ENCODE data around the gene CHMP5. TPM values are rescaled to one million over a fixed set of nuclear protein-coding genes. Genes with fewer than 3 reads are reported as not detected.

Gene CHMP5
- total and polyA plus RNA-seq, 9 donors = 67.0 to 87.3 (median 71.5) TPM

DNA sequence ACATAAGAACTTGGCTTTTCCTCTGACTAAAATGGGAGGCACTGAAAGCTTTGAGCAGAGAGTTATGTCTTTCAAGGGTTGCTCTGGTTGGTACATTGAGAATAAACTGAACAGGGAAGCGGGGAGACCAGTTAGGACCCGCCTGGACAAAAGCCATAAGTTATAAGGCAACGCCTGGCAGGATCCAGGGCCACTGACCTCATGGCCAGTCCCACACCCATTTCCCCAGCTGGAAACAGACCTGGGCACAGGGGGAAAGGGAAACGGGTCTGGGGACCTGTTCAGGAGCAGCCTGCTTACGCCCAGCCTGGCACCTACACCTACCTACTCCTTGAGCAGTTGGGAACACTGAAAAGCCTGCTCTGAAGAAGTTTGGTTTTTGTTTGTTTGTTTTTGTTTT is 23.6 kb upstream of the CHMP5 start:
- 77% methylated on average over 3 of the region's 5 CpGs for WGBS (ENCODE audit: insufficient coverage)
- no peak for DNase-seq
- Histone ChIP-seq H3K9me3 (replicated peaks; ENCODE audit: control insufficient read depth, low read depth, low read length) (no peaks in the 10 kb centered on the region), H3K27ac (ENCODE audit: low read length) (no peak overlapping the region), H3K4me1 (ENCODE audit: control insufficient read depth, insufficient read depth, low read length) (peaks cover 5% of the 10 kb centered on the region), H3K36me3 (ENCODE audit: control insufficient read depth, insufficient read depth, low read length) (no peaks in the 10 kb centered on the region), H3K27me3 (ENCODE audit: control insufficient read depth, insufficient read depth, low read length) (peaks cover 7% of the 10 kb centered on the region), H3K4me3 (ENCODE audit: low read length) (no peak overlapping the region)

DNA sequence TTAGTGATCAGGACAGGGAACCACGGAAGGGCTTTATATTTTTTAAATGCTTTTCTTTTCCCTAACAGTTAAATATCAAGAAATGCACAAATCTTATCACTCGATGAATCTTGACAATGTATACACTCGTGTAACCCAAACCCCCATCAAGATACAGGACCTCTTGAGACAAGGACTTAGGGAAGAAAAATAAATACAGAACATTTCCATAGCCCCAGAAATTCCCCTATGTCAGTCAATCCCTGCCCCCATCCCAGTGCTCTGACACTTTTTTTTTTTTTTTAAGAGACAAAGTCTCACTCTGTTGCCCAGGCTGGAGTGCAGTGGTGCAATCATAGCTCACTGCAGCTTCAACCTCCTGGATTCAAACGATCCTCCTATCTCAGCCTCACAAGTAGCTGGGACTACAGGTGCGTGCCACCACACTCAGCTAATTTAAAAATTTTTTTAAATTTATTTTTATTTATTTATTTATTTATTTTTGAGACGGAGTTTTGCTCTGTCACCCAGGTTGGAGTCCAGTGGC is 22.2 kb upstream of the CHMP5 start:
- H3K27me3 ChIP-seq (ENCODE audit: control insufficient read depth, insufficient read depth, low read length) = peaks cover 4% of the 10 kb centered on the region
- H3K9me3 ChIP-seq (replicated peaks; ENCODE audit: control insufficient read depth, low read depth, low read length) = no peaks in the 10 kb centered on the region
- H3K36me3 ChIP-seq (ENCODE audit: control insufficient read depth, insufficient read depth, low read length) = no peaks in the 10 kb centered on the region
- WGBS (ENCODE audit: insufficient coverage) = no CpG with 5 or more reads among the region's 6 CpGs
- no peak for DNase-seq
- H3K4me1 ChIP-seq (ENCODE audit: control insufficient read depth, insufficient read depth, low read length) = peaks cover 5% of the 10 kb centered on the region
- H3K4me3 ChIP-seq (ENCODE audit: low read length) = no peak overlapping the region
- H3K27ac ChIP-seq (ENCODE audit: low read length) = no peak overlapping the region

DNA sequence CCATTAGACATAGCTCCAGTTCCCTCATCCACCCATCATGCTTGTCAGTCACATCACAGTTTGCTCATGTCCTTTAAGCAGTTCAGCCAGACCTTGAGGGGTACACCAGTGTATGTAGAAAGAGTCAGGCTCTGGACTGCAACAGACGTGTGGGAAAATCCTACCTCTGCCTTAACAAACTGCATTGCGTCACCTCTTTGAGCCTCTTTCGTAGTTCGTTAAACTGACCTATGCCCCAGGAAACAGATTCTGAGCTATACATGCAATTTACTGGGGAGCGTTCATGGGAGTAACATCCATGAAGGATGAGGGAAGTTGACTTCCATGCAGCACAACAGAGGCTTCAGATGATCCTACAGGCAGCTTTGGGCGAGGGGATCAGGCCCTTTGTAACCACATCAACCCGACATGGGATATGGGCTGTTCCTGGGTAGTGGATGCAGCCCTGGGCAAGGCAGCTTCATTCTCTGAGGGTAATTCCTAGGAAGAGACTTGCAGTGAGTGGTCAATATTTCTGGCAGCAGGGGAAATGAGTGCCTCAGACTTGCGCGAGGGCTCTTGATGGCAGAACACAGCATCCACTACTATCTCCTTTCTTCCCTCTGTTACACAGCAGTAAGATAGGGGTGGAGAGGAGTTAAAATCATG is 20.6 kb upstream of the CHMP5 start:
- WGBS (ENCODE audit: insufficient coverage) = 72% methylated on average over 6 of the region's 9 CpGs
- peaks cover 4% of the 10 kb centered on the region for H3K27me3 ChIP-seq (ENCODE audit: control insufficient read depth, insufficient read depth, low read length)
- no peaks in the 10 kb centered on the region for H3K9me3 ChIP-seq (replicated peaks; ENCODE audit: control insufficient read depth, low read depth, low read length)
- H3K4me1 ChIP-seq (ENCODE audit: control insufficient read depth, insufficient read depth, low read length) = peaks cover 5% of the 10 kb centered on the region
- H3K4me3 ChIP-seq (ENCODE audit: low read length) = no peak overlapping the region
- no peak for DNase-seq
- H3K36me3 ChIP-seq (ENCODE audit: control insufficient read depth, insufficient read depth, low read length) = peaks cover 2% of the 10 kb centered on the region
- no peak overlapping the region for H3K27ac ChIP-seq (ENCODE audit: low read length)

DNA sequence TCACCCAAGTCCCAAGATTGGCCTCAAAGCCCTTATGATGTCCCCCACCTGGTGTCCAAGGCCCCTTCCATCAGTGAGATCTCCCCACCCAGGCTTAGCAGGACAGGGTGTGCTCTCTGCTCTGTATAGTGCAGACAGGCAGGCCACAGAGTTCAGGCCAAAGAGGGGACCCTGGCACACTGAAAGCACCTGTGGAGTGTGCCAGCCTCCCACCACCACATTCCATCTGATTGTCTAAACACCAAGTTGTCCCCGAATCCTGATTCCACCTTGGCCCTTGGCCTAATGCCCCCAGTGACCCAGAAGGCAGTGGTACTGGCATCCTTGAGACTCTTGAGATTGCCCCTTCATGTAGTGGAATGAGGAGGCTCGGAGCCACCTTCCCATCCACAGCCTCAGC is 19.5 kb upstream of the CHMP5 start:
- H3K36me3 ChIP-seq (ENCODE audit: control insufficient read depth, insufficient read depth, low read length) = peaks cover 9% of the 10 kb centered on the region
- 86% methylated on average over 1 of the region's 2 CpGs for WGBS (ENCODE audit: insufficient coverage)
- no peaks in the 10 kb centered on the region for H3K9me3 ChIP-seq (replicated peaks; ENCODE audit: control insufficient read depth, low read depth, low read length)
- H3K4me3 ChIP-seq (ENCODE audit: low read length) = no peak overlapping the region
- DNase-seq = no peak
- H3K4me1 ChIP-seq (ENCODE audit: control insufficient read depth, insufficient read depth, low read length) = no peaks in the 10 kb centered on the region
- peaks cover 4% of the 10 kb centered on the region for H3K27me3 ChIP-seq (ENCODE audit: control insufficient read depth, insufficient read depth, low read length)
- no peak overlapping the region for H3K27ac ChIP-seq (ENCODE audit: low read length)

DNA sequence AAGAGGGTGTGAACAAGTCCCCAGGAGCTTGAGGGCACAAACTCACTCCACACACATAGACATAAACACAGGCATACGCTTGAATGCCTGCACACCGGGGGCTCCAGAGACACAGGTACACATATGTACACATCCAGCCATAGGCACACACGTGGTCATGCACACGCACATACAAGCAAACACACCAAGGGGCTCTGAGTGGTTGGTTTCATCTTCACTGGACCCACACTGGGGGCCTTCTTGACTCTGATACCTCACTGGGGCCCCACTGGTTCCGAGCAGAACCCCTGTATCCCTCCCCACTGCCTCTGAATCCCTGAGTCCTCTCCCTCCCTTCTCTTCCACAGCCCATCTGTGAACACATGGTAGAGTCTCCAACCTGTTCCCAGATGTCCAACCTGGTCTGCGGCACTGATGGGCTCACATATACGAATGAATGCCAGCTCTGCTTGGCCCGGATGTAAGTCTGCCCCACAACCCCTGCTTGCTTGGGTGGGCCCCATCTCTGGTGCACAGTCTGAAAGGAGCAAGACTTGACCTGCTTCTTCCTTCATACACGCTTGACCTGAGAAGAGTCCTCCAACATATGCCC is 18.5 kb upstream of the CHMP5 start:
- no peak overlapping the region for H3K27ac ChIP-seq (ENCODE audit: low read length)
- 77% methylated on average over 7 of the region's 9 CpGs for WGBS (ENCODE audit: insufficient coverage)

DNA sequence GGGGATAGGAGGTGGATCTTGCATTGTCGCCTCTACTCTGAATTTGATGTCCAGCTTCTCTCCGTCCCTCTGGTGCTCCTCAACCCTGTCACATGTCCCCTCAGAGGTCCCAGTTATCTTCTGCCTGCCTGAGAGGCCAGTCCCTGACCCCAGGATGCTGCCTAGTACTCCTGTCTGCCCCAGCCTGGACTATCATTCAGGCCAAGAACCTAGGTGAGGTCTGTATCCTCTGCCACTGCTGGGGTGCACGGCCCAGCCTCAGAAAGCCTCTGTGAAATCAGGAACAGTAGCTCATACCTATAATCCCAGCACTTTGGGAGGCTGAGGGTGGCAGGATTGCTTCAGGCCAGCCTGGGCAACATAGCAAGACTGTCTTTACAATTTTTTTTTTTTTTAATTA is 16.2 kb upstream of the CHMP5 start:
- Histone ChIP-seq H3K4me3 (ENCODE audit: low read length) (no peak overlapping the region), H3K4me1 (ENCODE audit: control insufficient read depth, insufficient read depth, low read length) (no peaks in the 10 kb centered on the region), H3K9me3 (replicated peaks; ENCODE audit: control insufficient read depth, low read depth, low read length) (no peaks in the 10 kb centered on the region), H3K27ac (ENCODE audit: low read length) (no peak overlapping the region), H3K36me3 (ENCODE audit: control insufficient read depth, insufficient read depth, low read length) (peaks cover 18% of the 10 kb centered on the region), H3K27me3 (ENCODE audit: control insufficient read depth, insufficient read depth, low read length) (no peaks in the 10 kb centered on the region)
- WGBS (ENCODE audit: insufficient coverage) = 100% methylated on average over 2 of the region's 3 CpGs
- no peak for DNase-seq

More for the DNA sequence above, 18.5 kb upstream of the CHMP5 start:
- no peaks in the 10 kb centered on the region for H3K4me1 ChIP-seq (ENCODE audit: control insufficient read depth, insufficient read depth, low read length)
- peaks cover 3% of the 10 kb centered on the region for H3K27me3 ChIP-seq (ENCODE audit: control insufficient read depth, insufficient read depth, low read length)
- DNase-seq = no peak
- no peak overlapping the region for H3K4me3 ChIP-seq (ENCODE audit: low read length)
- H3K36me3 ChIP-seq (ENCODE audit: control insufficient read depth, insufficient read depth, low read length) = peaks cover 14% of the 10 kb centered on the region
- no peaks in the 10 kb centered on the region for H3K9me3 ChIP-seq (replicated peaks; ENCODE audit: control insufficient read depth, low read depth, low read length)

DNA sequence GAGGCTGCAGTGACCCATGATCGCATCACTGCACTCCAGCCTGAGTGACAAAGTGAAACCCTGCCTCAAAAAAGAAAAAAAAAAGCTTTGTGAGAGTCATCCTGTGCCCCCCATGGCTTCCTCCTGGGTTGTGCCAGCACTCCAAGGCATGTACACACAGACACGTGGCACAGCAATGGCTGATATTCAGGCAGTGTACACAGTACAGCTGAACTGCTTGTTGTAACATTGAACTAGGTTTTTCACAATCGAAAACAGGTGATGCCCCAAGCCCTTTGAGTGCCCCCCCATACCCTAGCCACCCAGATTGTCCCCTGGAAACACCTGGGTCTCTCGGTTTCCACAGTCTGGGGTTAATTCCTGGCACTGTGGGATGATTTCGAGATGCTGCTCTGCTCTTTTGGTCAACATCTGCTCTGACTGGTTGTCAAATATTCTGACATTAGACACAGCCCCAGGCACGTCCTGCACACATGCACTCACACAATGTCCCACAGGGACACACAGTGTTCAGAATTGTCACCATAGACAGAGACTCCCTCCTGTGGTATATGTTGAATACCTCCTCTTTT is 15.7 kb upstream of the CHMP5 start:
- H3K4me1 ChIP-seq (ENCODE audit: control insufficient read depth, insufficient read depth, low read length) = no peaks in the 10 kb centered on the region
- H3K27ac ChIP-seq (ENCODE audit: low read length) = no peak overlapping the region
- no peaks in the 10 kb centered on the region for H3K27me3 ChIP-seq (ENCODE audit: control insufficient read depth, insufficient read depth, low read length)
- H3K9me3 ChIP-seq (replicated peaks; ENCODE audit: control insufficient read depth, low read depth, low read length) = no peaks in the 10 kb centered on the region
- DNase-seq = no peak
- H3K36me3 ChIP-seq (ENCODE audit: control insufficient read depth, insufficient read depth, low read length) = peaks cover 21% of the 10 kb centered on the region
- WGBS (ENCODE audit: insufficient coverage) = 73% methylated on average over 4 of the region's 6 CpGs
- no peak overlapping the region for H3K4me3 ChIP-seq (ENCODE audit: low read length)

DNA sequence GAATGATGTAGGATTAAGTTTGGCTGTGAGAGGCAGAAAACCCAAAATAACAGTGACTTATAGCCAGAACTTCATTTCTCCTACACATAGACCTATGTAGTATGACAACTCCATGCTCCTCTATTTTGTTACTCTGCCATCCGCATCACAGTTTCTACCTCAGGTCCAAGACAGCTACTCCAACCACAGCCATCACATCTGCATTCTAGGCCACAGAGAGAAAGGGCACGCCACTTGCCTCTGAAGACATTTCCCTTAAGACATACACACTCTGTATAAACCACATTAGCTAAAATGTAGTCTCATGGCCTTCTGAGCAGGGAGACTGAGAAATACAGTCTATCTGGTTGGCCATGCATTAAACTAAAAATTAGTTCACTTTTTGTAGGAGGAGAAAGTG is 14.9 kb upstream of the CHMP5 start:
- H3K9me3 ChIP-seq (replicated peaks; ENCODE audit: control insufficient read depth, low read depth, low read length) = no peaks in the 10 kb centered on the region
- no peak for DNase-seq
- 100% methylated on average over 1 of the region's 2 CpGs for WGBS (ENCODE audit: insufficient coverage)

DNA sequence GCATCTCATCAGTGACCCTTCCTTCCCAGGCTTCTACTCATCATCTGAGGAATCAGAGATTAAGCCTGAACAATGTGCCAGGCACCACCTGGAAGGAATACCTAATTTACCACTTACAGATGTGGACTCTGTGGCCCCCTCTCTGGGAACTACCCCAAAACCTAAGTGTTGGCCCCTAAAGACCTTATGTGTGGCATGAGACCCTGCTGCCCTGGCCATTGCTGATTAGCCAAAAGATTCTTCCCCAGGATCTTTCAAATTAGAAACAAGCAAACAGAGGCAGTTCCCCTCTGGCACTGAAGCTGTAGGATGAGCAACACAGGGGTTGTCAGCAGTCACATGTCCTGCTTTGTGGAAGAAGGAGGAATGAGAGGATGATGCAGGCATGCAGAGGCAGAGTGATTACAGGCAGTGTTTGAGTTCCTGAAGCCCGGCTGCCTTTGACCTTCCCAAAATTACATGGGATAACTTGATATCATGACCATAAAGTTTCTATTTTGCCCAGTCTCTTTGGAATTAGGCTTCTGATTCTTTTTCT is 14.3 kb upstream of the CHMP5 start:
- WGBS (ENCODE audit: insufficient coverage) = 100% methylated on average over 1 of the region's 1 CpG
- peaks cover 34% of the 10 kb centered on the region for H3K36me3 ChIP-seq (ENCODE audit: control insufficient read depth, insufficient read depth, low read length)

More for the DNA sequence above, 14.9 kb upstream of the CHMP5 start:
- no peaks in the 10 kb centered on the region for H3K4me1 ChIP-seq (ENCODE audit: control insufficient read depth, insufficient read depth, low read length)
- H3K4me3 ChIP-seq (ENCODE audit: low read length) = no peak overlapping the region
- no peaks in the 10 kb centered on the region for H3K27me3 ChIP-seq (ENCODE audit: control insufficient read depth, insufficient read depth, low read length)
- no peak overlapping the region for H3K27ac ChIP-seq (ENCODE audit: low read length)
- H3K36me3 ChIP-seq (ENCODE audit: control insufficient read depth, insufficient read depth, low read length) = peaks cover 29% of the 10 kb centered on the region

DNA sequence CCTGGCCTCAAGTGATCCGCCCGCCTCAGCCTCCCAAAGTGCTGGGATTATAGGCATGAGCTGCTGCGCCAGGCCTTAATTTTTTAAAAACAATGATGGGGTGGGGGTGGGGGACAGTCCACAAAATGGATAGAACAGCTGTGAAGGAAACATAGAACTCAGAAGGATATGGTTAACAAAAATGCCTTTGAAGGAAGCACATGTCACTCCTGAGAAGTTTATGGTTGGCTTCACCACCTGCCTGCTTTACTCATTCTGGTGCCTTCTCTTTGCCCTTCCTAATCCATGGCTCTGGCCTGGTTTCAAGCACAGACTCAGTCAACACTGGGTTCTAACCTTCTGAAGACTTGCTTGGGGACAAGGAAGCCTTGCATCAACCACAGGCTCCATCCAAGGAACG is 10.6 kb upstream of the CHMP5 start:
- H3K27ac ChIP-seq (ENCODE audit: low read length) = no peak overlapping the region
- 100% methylated on average over 3 of the region's 4 CpGs for WGBS (ENCODE audit: insufficient coverage)

More for the DNA sequence above, 14.3 kb upstream of the CHMP5 start:
- Histone ChIP-seq H3K27ac (ENCODE audit: low read length) (no peak overlapping the region), H3K4me3 (ENCODE audit: low read length) (no peak overlapping the region), H3K4me1 (ENCODE audit: control insufficient read depth, insufficient read depth, low read length) (no peaks in the 10 kb centered on the region), H3K27me3 (ENCODE audit: control insufficient read depth, insufficient read depth, low read length) (no peaks in the 10 kb centered on the region), H3K9me3 (replicated peaks; ENCODE audit: control insufficient read depth, low read depth, low read length) (no peaks in the 10 kb centered on the region)
- DNase-seq = peak; percentile 24

More for the DNA sequence above, 10.6 kb upstream of the CHMP5 start:
- Histone ChIP-seq H3K4me3 (ENCODE audit: low read length) (no peak overlapping the region), H3K4me1 (ENCODE audit: control insufficient read depth, insufficient read depth, low read length) (no peaks in the 10 kb centered on the region), H3K36me3 (ENCODE audit: control insufficient read depth, insufficient read depth, low read length) (peaks cover 62% of the 10 kb centered on the region), H3K27me3 (ENCODE audit: control insufficient read depth, insufficient read depth, low read length) (no peaks in the 10 kb centered on the region), H3K9me3 (replicated peaks; ENCODE audit: control insufficient read depth, low read depth, low read length) (no peaks in the 10 kb centered on the region)
- DNase-seq = no peak
